HEK293 (cell line): ENCODE data around the gene NDST4.

Source experiments
- KLF16 ChIP-seq: fragments of 450-650 bp; formaldehyde crosslinking; IDR thresholded peaks from 2 replicates; pipeline ENCODE4 v1.5.1; 2017; ENCODE audit warnings: missing biosample characterization, missing genetic modification characterization
- ZFP37 ChIP-seq: fragments of 450-650 bp; formaldehyde crosslinking; IDR thresholded peaks from 2 replicates; pipeline ENCODE4 v1.5.1; 2016; ENCODE audit warnings: missing biosample characterization, missing genetic modification characterization
- ZNF292 ChIP-seq: fragments of 450-650 bp; formaldehyde crosslinking; IDR thresholded peaks from 2 replicates; pipeline ENCODE4 v1.5.1; 2016; ENCODE audit warnings: low read depth, missing biosample characterization, missing genetic modification characterization, borderline replicate concordance
- ZNF624 ChIP-seq: fragments of 450-650 bp; formaldehyde crosslinking; IDR thresholded peaks from 2 replicates; pipeline ENCODE4 v1.5.1; 2017; ENCODE audit warnings: missing biosample characterization, missing genetic modification characterization
- ZNF658 ChIP-seq: fragments of 450-650 bp; formaldehyde crosslinking; IDR thresholded peaks from 2 replicates; pipeline ENCODE4; 2016; ENCODE audit warnings: missing biosample characterization, missing genetic modification characterization
- ZNF768 ChIP-seq: fragments of 450-650 bp; formaldehyde crosslinking; IDR thresholded peaks from 2 replicates; pipeline ENCODE4 v1.5.1; 2018; ENCODE audit warnings: missing biosample characterization, mild to moderate bottlenecking, missing genetic modification characterization
- TF ChIP-seq, protein P1 (sequence below): fragments of 450-650 bp; formaldehyde crosslinking; IDR thresholded peaks from 2 replicates; pipeline ENCODE4 v1.5.1; 2016; ENCODE audit warnings: missing biosample characterization, missing genetic modification characterization
- TF ChIP-seq, protein P2 (sequence below): fragments of 450-650 bp; formaldehyde crosslinking; IDR thresholded peaks from 2 replicates; pipeline ENCODE4 v1.5.1; 2016; ENCODE audit warnings: missing biosample characterization, missing genetic modification characterization
- TF ChIP-seq, protein P3 (sequence below): fragments of 450-650 bp; formaldehyde crosslinking; IDR thresholded peaks from 2 replicates; pipeline ENCODE4 v1.5.1; 2016; ENCODE audit warnings: missing biosample characterization, missing genetic modification characterization

DNA sequence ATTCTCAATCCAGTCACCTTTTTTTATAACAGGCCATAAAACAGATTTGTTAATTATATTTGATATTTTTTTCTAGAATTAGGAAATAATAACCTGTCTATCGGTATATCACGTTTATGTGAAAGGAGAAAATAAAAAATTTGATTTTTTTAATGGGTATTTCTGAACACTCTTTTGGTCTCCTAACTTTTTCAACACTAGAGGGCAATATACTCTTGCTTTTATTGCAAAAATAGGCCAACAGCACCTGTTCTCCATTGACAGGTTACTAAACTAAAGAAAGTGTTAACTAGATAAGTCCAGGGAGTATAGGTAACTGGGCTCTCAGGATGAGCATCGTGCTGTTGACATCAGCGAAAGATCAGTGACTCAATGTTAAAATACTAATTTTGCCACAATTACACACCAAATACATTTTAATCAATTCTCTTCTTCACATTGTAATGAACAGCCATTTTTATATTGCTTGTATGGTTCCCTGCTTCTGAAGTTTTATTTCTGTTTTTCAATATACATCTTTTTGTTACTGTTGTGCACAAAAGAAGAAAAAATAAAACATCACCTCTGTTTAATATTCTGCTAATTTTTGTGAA, 22.8 kb downstream of the NDST4 start:
- TF ChIP-seq, protein P1, sequence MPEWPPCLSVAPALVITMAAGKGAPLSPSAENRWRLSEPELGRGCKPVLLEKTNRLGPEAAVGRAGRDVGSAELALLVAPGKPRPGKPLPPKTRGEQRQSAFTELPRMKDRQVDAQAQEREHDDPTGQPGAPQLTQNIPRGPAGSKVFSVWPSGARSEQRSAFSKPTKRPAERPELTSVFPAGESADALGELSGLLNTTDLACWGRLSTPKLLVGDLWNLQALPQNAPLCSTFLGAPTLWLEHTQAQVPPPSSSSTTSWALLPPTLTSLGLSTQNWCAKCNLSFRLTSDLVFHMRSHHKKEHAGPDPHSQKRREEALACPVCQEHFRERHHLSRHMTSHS, result no peak
- TF ChIP-seq, protein P2, sequence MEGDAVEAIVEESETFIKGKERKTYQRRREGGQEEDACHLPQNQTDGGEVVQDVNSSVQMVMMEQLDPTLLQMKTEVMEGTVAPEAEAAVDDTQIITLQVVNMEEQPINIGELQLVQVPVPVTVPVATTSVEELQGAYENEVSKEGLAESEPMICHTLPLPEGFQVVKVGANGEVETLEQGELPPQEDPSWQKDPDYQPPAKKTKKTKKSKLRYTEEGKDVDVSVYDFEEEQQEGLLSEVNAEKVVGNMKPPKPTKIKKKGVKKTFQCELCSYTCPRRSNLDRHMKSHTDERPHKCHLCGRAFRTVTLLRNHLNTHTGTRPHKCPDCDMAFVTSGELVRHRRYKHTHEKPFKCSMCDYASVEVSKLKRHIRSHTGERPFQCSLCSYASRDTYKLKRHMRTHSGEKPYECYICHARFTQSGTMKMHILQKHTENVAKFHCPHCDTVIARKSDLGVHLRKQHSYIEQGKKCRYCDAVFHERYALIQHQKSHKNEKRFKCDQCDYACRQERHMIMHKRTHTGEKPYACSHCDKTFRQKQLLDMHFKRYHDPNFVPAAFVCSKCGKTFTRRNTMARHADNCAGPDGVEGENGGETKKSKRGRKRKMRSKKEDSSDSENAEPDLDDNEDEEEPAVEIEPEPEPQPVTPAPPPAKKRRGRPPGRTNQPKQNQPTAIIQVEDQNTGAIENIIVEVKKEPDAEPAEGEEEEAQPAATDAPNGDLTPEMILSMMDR (tag by site-specific recombination), result no peak
- no peak for TF ChIP-seq KLF16 (tag by site-specific recombination)
- no peak for TF ChIP-seq ZNF658 (tag by site-specific recombination)
- TF ChIP-seq ZNF292 (tag by site-specific recombination), result no peak
- TF ChIP-seq ZFP37 (tag by site-specific recombination), result no peak
- no peak for TF ChIP-seq ZNF624 (tag by site-specific recombination)
- TF ChIP-seq ZNF768 (tag by site-specific recombination), result no peak
- TF ChIP-seq, protein P3, sequence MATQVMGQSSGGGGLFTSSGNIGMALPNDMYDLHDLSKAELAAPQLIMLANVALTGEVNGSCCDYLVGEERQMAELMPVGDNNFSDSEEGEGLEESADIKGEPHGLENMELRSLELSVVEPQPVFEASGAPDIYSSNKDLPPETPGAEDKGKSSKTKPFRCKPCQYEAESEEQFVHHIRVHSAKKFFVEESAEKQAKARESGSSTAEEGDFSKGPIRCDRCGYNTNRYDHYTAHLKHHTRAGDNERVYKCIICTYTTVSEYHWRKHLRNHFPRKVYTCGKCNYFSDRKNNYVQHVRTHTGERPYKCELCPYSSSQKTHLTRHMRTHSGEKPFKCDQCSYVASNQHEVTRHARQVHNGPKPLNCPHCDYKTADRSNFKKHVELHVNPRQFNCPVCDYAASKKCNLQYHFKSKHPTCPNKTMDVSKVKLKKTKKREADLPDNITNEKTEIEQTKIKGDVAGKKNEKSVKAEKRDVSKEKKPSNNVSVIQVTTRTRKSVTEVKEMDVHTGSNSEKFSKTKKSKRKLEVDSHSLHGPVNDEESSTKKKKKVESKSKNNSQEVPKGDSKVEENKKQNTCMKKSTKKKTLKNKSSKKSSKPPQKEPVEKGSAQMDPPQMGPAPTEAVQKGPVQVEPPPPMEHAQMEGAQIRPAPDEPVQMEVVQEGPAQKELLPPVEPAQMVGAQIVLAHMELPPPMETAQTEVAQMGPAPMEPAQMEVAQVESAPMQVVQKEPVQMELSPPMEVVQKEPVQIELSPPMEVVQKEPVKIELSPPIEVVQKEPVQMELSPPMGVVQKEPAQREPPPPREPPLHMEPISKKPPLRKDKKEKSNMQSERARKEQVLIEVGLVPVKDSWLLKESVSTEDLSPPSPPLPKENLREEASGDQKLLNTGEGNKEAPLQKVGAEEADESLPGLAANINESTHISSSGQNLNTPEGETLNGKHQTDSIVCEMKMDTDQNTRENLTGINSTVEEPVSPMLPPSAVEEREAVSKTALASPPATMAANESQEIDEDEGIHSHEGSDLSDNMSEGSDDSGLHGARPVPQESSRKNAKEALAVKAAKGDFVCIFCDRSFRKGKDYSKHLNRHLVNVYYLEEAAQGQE (tag by site-specific recombination), result no peak
